ENCODE results near the gene TIMM22.
"Not testable (repeated sequence)": the region's sequence is repeated elsewhere in the genome, so short reads cannot be mapped to it uniquely, and the experiment has no call there.

The TIMM22 gene

GRCh38 chr17:1042486-1042885, 45.6 kb downstream of the TIMM22 start:
- DNase-seq, result no peak

DNA sequence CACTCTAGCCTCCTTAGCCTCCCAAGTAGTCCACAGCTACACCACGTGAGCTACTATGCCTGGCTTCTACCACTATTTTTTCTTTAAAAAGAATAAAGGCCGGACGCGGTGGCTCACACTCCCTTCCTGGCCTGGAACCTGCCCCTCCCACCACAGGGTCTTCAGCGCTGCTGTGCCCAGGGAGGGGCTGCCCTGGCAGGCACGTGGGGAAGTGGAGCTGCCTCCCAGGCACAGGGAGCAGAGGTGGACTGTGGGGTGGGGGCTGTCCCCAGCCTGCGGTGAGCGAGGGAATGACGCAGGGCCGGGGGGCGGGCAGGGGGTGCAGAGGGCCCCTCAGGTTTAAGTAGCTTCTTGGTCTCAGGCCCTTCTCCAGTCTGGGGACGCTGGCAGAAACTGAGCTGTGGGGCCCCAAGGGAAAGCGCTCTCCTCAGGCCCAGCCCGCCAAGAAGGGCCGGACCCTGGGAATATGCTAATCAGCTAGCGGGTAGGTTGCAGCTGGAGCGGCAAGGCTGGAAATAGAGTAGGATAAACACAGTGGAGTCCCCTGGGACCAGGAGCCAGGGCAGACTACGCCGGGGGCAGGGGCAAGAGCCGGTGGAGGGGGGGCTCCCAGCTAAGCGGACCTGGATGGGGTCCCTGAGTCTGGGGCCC, 46.8 kb downstream of the TIMM22 start:
- no peak for DNase-seq

DNA sequence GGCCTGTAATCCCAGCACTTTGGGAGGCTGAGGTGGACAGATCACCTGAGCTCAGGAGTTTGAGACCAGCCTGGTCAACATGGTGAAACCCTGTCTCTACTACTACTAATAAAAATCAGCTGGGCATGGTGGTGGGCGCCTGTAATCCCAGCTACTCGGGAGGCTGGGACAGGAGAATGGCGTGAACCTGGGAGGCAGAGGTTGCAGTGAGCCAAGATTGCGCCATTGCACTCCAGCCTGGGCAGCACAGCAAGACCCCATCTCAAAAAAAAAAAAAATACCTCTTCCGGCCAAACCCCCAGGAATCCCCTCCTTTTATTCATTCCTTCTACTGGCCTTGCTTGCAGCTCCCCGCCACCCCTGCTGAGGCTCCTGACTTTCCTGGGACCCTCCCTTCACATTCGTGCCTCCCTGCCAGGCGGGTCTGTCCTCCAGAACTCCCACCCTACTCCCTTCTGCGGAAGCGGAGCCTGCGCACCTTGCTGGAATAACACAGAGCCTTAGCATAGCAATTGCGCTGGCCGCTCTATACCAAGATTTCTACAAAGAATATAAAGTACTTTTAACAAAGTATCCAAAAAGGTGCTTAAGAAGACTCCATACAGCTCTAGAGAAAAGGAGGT, 47.6 kb downstream of the TIMM22 start:
- DNase-seq, result not testable (repeated sequence)

DNA sequence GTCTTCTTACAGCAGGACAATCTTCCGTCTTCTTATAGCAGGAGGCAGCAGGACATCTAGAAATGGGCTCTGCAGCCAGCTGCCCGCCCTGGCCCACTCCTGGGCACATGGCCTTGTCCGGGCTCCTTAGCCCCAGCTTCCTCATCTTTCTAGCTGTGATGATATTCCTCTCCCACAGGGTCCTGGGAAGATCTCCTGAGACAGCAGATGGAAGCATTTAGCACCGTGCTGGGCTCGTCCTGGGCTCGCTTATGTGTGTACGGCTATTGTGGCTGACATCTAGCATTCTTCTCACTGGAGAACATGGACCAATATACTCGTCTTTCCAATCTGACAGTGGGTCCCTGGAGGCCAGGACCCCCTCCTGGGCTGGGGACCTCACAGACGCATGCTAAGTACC, 48.5 kb downstream of the TIMM22 start:
- DNase-seq, result no peak

- DNase-seq, result no peak
Observed at GRCh38 chr17:1047177-1047878, 50.4 kb downstream of the TIMM22 start.

DNA sequence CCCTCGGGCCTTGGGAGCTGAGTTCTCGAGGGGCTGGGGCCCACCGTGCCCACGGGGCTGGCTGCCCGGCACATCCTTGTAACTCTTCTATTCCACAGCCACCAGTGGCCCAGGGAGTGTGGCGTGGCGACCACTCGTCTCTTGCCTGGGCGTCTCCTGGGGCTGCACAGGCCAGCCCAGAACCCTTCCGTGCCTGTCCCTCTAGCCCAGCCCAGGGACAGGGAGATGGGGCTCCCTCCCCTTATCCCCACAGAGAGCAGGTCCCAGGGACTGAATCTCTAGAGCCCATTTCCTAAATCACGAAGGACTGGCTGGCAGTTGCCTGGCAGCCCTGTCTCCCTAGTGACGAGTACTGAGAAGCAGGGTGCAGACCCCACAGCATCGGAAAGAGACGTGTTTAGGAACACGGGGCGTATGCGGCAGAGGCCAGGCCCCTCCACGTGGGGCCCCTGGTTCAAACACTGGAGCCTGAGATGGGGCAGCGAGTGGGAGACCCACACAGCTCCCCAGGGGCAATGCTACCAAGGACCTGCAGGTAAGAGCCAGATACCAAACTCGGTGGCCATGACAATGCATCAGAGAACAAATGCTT, 51.0 kb downstream of the TIMM22 start:
- no peak for DNase-seq

GRCh38 chr17:1048516-1049115, 51.7 kb downstream of the TIMM22 start:
- not testable (repeated sequence) for DNase-seq

DNA sequence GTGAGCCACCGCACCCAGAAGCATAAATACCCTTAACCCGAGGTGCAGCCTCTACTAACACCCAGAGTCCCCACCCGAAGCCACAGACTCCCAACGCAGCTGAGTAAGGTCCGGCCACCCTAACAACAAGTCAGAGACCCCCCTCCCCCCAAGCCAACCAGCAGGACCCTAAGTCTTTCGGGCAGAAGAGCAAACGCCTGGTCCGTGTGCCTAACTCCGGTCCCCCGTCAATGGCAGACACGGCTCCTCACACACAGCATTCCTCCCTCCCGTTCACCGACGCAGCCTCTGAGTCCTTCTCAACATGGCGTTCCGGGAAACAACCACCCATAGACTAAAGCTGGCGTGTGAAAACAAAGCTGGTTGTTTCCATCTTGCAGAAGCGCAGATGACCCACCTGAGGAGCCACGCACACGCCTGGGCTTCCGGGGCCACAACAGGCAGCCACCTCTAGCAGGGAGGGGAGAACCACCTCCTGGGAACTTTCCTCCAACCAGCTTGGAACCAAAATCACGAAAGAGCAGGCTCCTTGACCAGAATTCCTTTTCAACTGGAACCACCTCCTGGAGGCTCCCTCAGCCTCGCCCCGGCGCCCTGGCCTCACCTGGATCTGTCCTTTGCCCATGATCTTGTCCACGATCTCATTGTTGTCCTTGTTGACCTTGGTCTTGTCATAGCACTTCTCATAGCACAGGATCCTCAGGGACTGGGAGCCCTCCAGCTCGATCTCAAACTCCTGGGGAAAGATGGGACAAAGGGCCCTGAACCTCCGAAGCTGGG, 52.7 kb downstream of the TIMM22 start:
- DNase-seq, result no peak

- no peak for DNase-seq
Observed at GRCh38 chr17:1050246-1050995, 53.5 kb downstream of the TIMM22 start.

- DNase-seq, result no peak
Observed at GRCh38 chr17:1050996-1051925, 54.3 kb downstream of the TIMM22 start.

All from COR-L47 (cell line).